Measurements from ENCODE around the gene AP2B1.
"Not testable (repeated sequence)": the region's sequence is repeated elsewhere in the genome, so short reads cannot be mapped to it uniquely, and the experiment has no call there.

AP2B1 gene

DNA sequence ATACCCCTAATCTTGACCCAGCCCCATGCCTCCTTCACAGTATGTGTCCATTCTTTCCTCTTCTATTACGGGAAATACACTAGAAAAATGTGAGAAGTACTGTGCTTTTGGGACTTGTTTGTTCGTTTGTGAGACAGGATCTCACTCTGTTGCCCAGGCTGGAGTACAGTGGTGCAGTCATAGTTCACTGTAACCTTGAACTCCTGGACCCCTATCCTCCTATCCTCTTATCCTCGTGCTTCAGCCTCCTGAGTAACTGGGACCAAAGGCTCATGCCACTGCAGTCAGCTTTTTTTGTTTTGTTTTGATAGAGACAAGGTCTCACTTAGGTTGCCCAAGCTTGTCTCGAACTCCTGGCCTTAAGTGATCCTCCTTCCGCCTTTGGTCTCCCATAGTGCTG, 114.4 kb downstream of the AP2B1 start:
- TF ChIP-seq PAX5 (IDR thresholded peaks at IDR 0.05; ENCODE audit: insufficient read depth, low read length, severe bottlenecking), result no peak
- no peak for TF ChIP-seq POU2F2 (IDR thresholded peaks at IDR 0.05; ENCODE audit: low read depth, low read length)
- TF ChIP-seq POLR2A (IDR thresholded peaks at IDR 0.05; ENCODE audit: low read depth, low read length), result no peak
- TF ChIP-seq POLR2AphosphoS5 (IDR thresholded peaks at IDR 0.05; ENCODE audit: low read depth, low read length), result no peak
- no peak for TF ChIP-seq SPI1 (IDR thresholded peaks at IDR 0.05; ENCODE audit: low read depth, low read length)
- TF ChIP-seq TAF1 (IDR thresholded peaks at IDR 0.05; ENCODE audit: low read depth, low read length), result no peak
- DNase-seq (ENCODE audit: insufficient read length, low spot score), result no peak
- FAIRE-seq, result no peak

DNA sequence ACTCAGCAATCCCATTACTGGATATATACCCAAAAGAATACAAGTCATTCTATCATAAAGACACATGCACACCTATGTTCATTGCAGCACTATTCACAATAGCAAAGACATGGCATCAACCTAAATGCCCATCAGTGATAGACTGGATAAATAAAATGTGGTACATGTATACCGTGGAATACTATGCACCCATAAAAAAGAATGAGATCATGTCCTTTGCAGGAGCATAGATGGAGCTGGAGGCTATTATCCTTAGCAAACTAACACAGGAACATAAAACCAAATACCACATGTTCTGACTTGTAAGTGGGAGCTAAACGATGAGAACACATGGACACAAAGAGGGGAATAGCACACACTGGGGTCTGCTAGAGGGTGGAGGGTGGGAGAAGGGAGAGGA, 116.2 kb downstream of the AP2B1 start:
- not testable (repeated sequence) for FAIRE-seq; DNase-seq (ENCODE audit: insufficient read length, low spot score)

DNA sequence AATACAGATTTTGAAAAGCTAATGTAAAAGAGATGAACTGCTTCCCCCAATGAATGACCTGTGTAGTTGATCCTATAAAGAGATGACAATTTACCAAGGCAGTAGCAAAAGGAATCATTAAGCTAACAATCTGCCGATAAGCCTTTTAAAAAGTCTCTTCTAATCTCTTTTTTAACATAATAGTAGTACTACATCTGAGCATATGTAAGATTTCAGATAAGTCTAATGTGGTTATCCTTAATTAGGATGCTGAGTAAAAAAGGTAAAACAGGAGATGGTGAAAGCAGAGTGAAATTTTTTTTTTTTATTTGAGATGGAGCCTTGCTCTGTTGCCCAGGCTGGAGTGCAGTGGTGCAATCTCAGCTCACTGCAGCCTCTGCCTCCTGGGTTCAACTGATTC, 118.1 kb downstream of the AP2B1 start:
- TF ChIP-seq POLR2A (IDR thresholded peaks at IDR 0.05; ENCODE audit: low read depth, low read length) (no peak), POU2F2 (IDR thresholded peaks at IDR 0.05; ENCODE audit: low read depth, low read length) (no peak), TAF1 (IDR thresholded peaks at IDR 0.05; ENCODE audit: low read depth, low read length) (no peak), POLR2AphosphoS5 (IDR thresholded peaks at IDR 0.05; ENCODE audit: low read depth, low read length) (no peak), PAX5 (IDR thresholded peaks at IDR 0.05; ENCODE audit: insufficient read depth, low read length, severe bottlenecking) (no peak), SPI1 (IDR thresholded peaks at IDR 0.05; ENCODE audit: low read depth, low read length) (no peak)
- no peak for DNase-seq (ENCODE audit: insufficient read length, low spot score)
- no peak for FAIRE-seq

DNA sequence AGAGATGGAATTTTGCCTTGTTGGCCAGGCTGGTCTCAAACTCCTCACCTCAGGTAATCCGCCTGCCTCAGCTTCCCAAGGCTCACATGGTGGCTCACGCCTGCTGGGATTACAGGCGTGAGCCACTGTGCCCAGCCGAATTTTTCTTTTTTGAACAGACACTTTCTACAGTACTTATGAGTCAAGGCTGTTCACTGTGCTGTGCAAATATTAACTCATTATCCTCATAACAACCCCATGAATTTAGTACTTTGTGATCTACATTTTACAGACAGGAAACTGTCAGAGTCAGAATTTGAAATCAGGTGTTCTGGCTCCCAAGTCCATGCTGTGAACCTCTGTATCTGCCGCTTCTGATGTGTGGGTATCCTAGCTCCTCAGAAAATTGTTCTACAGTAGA, 118.6 kb downstream of the AP2B1 start:
- no peak for FAIRE-seq
- DNase-seq (ENCODE audit: insufficient read length, low spot score), result no peak
- TF ChIP-seq SPI1 (IDR thresholded peaks at IDR 0.05; ENCODE audit: low read depth, low read length) (no peak), TAF1 (IDR thresholded peaks at IDR 0.05; ENCODE audit: low read depth, low read length) (no peak), POLR2A (IDR thresholded peaks at IDR 0.05; ENCODE audit: low read depth, low read length) (no peak), POU2F2 (IDR thresholded peaks at IDR 0.05; ENCODE audit: low read depth, low read length) (no peak), POLR2AphosphoS5 (IDR thresholded peaks at IDR 0.05; ENCODE audit: low read depth, low read length) (no peak), PAX5 (IDR thresholded peaks at IDR 0.05; ENCODE audit: insufficient read depth, low read length, severe bottlenecking) (no peak)

GRCh38 chr17:35708149-35708548, 121.0 kb downstream of the AP2B1 start:
- no peak for DNase-seq (ENCODE audit: insufficient read length, low spot score)

DNA sequence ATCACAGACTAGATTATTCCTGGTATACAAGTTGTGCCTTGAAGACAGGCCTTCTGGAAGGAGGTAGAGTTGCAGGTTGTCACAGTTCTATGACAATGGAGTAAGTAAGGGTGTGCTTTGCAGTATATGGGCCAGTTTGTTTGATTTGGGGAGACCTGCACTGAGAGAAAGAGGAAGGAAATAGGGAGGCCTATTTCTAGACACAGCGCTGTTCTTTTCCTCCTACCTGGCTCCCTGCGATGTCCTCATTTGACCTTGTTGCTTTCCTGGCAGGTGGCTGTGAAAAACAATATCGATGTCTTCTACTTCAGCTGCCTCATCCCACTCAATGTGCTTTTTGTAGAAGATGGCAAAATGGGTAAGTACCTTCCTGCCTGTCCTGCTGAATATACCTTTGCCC, 121.8 kb downstream of the AP2B1 start:
- TF ChIP-seq POLR2A (IDR thresholded peaks at IDR 0.05; ENCODE audit: low read depth, low read length), result no peak
- no peak for TF ChIP-seq POLR2AphosphoS5 (IDR thresholded peaks at IDR 0.05; ENCODE audit: low read depth, low read length)
- no peak for TF ChIP-seq TAF1 (IDR thresholded peaks at IDR 0.05; ENCODE audit: low read depth, low read length)
- no peak for TF ChIP-seq POU2F2 (IDR thresholded peaks at IDR 0.05; ENCODE audit: low read depth, low read length)
- no peak for DNase-seq (ENCODE audit: insufficient read length, low spot score)
- no peak for FAIRE-seq

More at GRCh38 chr17:35708149-35708548, 121.0 kb downstream of the AP2B1 start:
- no peak for TF ChIP-seq POLR2AphosphoS5 (IDR thresholded peaks at IDR 0.05; ENCODE audit: low read depth, low read length)
- TF ChIP-seq TAF1 (IDR thresholded peaks at IDR 0.05; ENCODE audit: low read depth, low read length), result no peak
- TF ChIP-seq PAX5 (IDR thresholded peaks at IDR 0.05; ENCODE audit: insufficient read depth, low read length, severe bottlenecking), result no peak
- TF ChIP-seq POU2F2 (IDR thresholded peaks at IDR 0.05; ENCODE audit: low read depth, low read length), result no peak
- TF ChIP-seq SPI1 (IDR thresholded peaks at IDR 0.05; ENCODE audit: low read depth, low read length), result no peak
- TF ChIP-seq POLR2A (IDR thresholded peaks at IDR 0.05; ENCODE audit: low read depth, low read length), result no peak
- no peak for FAIRE-seq

- FAIRE-seq (no peak), DNase-seq (ENCODE audit: insufficient read length, low spot score) (no peak)
- no peak for TF ChIP-seq POLR2A (IDR thresholded peaks at IDR 0.05; ENCODE audit: low read depth, low read length)
- TF ChIP-seq POLR2AphosphoS5 (IDR thresholded peaks at IDR 0.05; ENCODE audit: low read depth, low read length), result no peak
- no peak for TF ChIP-seq PAX5 (IDR thresholded peaks at IDR 0.05; ENCODE audit: insufficient read depth, low read length, severe bottlenecking)
- no peak for TF ChIP-seq SPI1 (IDR thresholded peaks at IDR 0.05; ENCODE audit: low read depth, low read length)
- no peak for TF ChIP-seq TAF1 (IDR thresholded peaks at IDR 0.05; ENCODE audit: low read depth, low read length)
- TF ChIP-seq POU2F2 (IDR thresholded peaks at IDR 0.05; ENCODE audit: low read depth, low read length), result no peak
Measured at GRCh38 chr17:35709874-35710273, 122.8 kb downstream of the AP2B1 start.

DNA sequence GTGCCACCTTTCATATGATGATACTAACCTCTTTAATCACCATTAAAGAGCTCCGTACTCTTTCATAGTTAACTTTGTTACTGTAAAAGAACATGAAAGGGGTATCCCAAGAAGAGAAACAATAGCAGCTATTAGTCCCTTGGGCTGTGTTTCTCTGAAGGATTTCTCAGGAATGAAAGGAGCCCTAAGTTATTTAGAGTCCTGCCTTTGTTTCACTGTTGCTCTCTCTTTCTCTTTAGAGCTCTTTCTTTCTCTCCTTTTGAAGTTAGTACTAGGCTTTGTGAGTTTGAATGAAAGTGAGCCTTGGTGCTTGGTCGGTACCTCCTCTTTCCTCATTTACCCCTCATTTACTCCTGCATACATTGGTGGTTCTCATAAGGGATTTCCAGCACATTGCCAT, 123.8 kb downstream of the AP2B1 start:
- DNase-seq (ENCODE audit: insufficient read length, low spot score) (no peak), FAIRE-seq (no peak)
- no peak for TF ChIP-seq POU2F2 (IDR thresholded peaks at IDR 0.05; ENCODE audit: low read depth, low read length)
- TF ChIP-seq POLR2AphosphoS5 (IDR thresholded peaks at IDR 0.05; ENCODE audit: low read depth, low read length), result no peak
- no peak for TF ChIP-seq PAX5 (IDR thresholded peaks at IDR 0.05; ENCODE audit: insufficient read depth, low read length, severe bottlenecking)
- no peak for TF ChIP-seq POLR2A (IDR thresholded peaks at IDR 0.05; ENCODE audit: low read depth, low read length)
- TF ChIP-seq SPI1 (IDR thresholded peaks at IDR 0.05; ENCODE audit: low read depth, low read length), result no peak

DNA sequence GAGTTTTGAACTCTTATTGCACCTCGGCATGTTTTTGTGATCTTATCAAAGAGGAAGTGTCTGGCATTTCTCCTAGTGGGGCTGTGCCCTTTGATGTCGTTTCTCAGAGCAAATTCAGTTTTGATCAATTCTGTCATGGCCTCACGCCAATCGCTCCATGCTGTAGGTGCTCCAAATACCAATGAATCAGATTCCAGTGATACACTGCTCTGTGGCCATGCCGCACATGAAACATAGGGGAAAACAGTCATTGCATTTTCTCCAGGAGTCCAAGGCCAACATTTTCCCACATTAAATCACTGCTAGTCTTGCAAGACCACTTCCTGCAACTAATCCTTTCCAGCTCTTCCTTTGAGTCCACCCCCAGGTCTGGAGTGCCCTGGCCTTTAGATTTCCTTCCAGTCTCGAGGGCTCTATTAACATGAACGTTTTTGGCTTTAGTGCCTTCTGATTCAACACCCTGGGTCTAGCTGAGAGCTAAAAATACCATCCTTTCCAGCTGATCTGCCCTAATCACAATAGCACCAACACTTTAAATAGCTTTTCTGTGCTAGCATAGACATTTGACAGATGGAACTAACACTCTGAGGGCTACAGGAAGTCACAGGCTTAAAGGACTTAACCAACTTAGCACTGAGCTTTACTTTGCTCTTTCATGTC, 126.1 kb downstream of the AP2B1 start:
- TF ChIP-seq PAX5 (IDR thresholded peaks at IDR 0.05; ENCODE audit: insufficient read depth, low read length, severe bottlenecking), result no peak
- no peak for TF ChIP-seq TAF1 (IDR thresholded peaks at IDR 0.05; ENCODE audit: low read depth, low read length)
- TF ChIP-seq POU2F2 (IDR thresholded peaks at IDR 0.05; ENCODE audit: low read depth, low read length), result no peak
- no peak for TF ChIP-seq POLR2A (IDR thresholded peaks at IDR 0.05; ENCODE audit: low read depth, low read length)
- TF ChIP-seq SPI1 (IDR thresholded peaks at IDR 0.05; ENCODE audit: low read depth, low read length), result no peak
- no peak for TF ChIP-seq POLR2AphosphoS5 (IDR thresholded peaks at IDR 0.05; ENCODE audit: low read depth, low read length)
- DNase-seq (ENCODE audit: insufficient read length, low spot score), result no peak
- FAIRE-seq, result no peak

DNA sequence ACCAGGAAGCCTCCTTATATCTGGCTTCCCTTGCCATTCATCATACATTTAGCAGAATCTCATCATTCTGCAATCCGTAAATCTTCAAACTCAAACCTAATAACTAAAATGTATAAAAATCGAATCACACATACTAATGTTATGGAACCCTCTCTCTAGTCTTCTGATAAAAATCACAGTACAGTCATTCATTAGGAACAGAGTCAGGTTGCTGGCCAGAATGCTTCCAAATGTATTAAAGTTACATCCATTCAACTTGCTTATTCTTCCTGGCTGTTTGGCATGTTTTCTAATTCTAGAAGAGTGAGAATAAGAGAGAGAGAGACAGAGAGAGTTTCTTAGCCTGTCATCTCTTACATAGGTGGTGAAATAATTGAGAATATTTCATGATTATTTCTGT, 127.9 kb downstream of the AP2B1 start:
- FAIRE-seq, result no peak
- no peak for DNase-seq (ENCODE audit: insufficient read length, low spot score)
- TF ChIP-seq PAX5 (IDR thresholded peaks at IDR 0.05; ENCODE audit: insufficient read depth, low read length, severe bottlenecking) (no peak), POU2F2 (IDR thresholded peaks at IDR 0.05; ENCODE audit: low read depth, low read length) (no peak), POLR2AphosphoS5 (IDR thresholded peaks at IDR 0.05; ENCODE audit: low read depth, low read length) (no peak), TAF1 (IDR thresholded peaks at IDR 0.05; ENCODE audit: low read depth, low read length) (no peak), SPI1 (IDR thresholded peaks at IDR 0.05; ENCODE audit: low read depth, low read length) (no peak), POLR2A (IDR thresholded peaks at IDR 0.05; ENCODE audit: low read depth, low read length) (no peak)

Measured in GM12891 (cell line).